HEK293 (cell line): ENCODE results near the gene KRT24.

ENCODE experiments used
- CTCF ChIA-PET: fragments of 350-600 bp; formaldehyde crosslinking; extraction: SDS; loops from one replicate; lab custom pipeline; 2021; ENCODE audit warnings: antibody characterized with exemption; lab: Yijun Ruan, JAX
- POLR2A ChIA-PET: fragments of 300-600 bp; formaldehyde crosslinking; extraction: SDS; loops from one replicate; lab custom pipeline; 2020; ENCODE audit warnings: antibody characterized with exemption, inconsistent platforms; lab: Yijun Ruan, JAX
- H3K27ac ChIP-seq: fragments of 200-500 bp; sonication (Bioruptor generic); 2 replicates; pipeline ENCODE4 v1.5.1; 2014; ENCODE audit warnings: low read depth, low read length, control low read depth, inconsistent platforms; ENCODE audit errors: extremely low read depth
- H3K36me3 ChIP-seq, 2 experiments: fragments of 200-500 bp in 1 of 2; sonication (Bioruptor generic) in 1 of 2; 1 replicate in 1 of 2; 2 replicates in 1 of 2; pipeline ENCODE4 v1.5.1; 2014 to 2017; ENCODE audit warnings: inconsistent platforms in 2 of 2, low read length in 2 of 2; ENCODE audit not compliant: control insufficient read depth in 2 of 2, insufficient read depth in 1 of 2
- H3K4me1 ChIP-seq: fragments of 200-500 bp; sonication (Bioruptor generic); 2 replicates; pipeline ENCODE4 v1.5.1; 2014; ENCODE audit warnings: mild to moderate bottlenecking, low read length, inconsistent platforms; ENCODE audit not compliant: control insufficient read depth, insufficient read depth
- H3K4me3 ChIP-seq: 2 replicates; pipeline ENCODE4 v1.5.1; 2011; ENCODE audit warnings: low read depth, mild to moderate bottlenecking, control low read depth, low read length, moderate library complexity
- H3K9me3 ChIP-seq: fragments of 200-500 bp; sonication (Bioruptor generic); 2 replicates; pipeline ENCODE4 v1.5.1; 2014; ENCODE audit warnings: low read depth, low read length, inconsistent platforms; ENCODE audit not compliant: control insufficient read depth, insufficient read depth
- SCRT2 ChIP-seq: fragments of 450-650 bp; formaldehyde crosslinking; IDR thresholded peaks from 2 replicates; pipeline ENCODE4 v1.5.1; 2016; ENCODE audit warnings: missing biosample characterization, missing genetic modification characterization
- SP2 ChIP-seq: fragments of 450-650 bp; formaldehyde crosslinking; IDR thresholded peaks from 2 replicates; pipeline ENCODE4 v1.5.1; 2016; ENCODE audit warnings: missing biosample characterization, missing genetic modification characterization
- WT1 ChIP-seq: fragments of 450-650 bp; formaldehyde crosslinking; IDR thresholded peaks from 2 replicates; pipeline ENCODE4 v1.5.1; 2016; ENCODE audit warnings: missing biosample characterization, missing genetic modification characterization
- ZBTB20 ChIP-seq: fragments of 450-650 bp; formaldehyde crosslinking; IDR thresholded peaks from 2 replicates; pipeline ENCODE4 v1.5.1; 2016; ENCODE audit warnings: missing biosample characterization, missing genetic modification characterization
- ZNF138 ChIP-seq: fragments of 450-650 bp; formaldehyde crosslinking; IDR thresholded peaks from 2 replicates; pipeline ENCODE4 v1.5.1; 2016; ENCODE audit warnings: missing biosample characterization, missing genetic modification characterization, borderline replicate concordance
- ZNF169 ChIP-seq: fragments of 450-650 bp; formaldehyde crosslinking; IDR thresholded peaks from 2 replicates; pipeline ENCODE4 v1.5.1; 2016; ENCODE audit warnings: missing biosample characterization, missing genetic modification characterization
- ZNF239 ChIP-seq: fragments of 450-650 bp; formaldehyde crosslinking; IDR thresholded peaks from 2 replicates; pipeline ENCODE4 v1.5.1; 2016; ENCODE audit warnings: missing biosample characterization, missing genetic modification characterization
- ZNF24 ChIP-seq: fragments of 450-650 bp; formaldehyde crosslinking; IDR thresholded peaks from 2 replicates; pipeline ENCODE4 v1.5.1; 2016; ENCODE audit warnings: missing biosample characterization, missing genetic modification characterization
- ZNF37A ChIP-seq: fragments of 450-650 bp; IDR thresholded peaks from 2 replicates; pipeline ENCODE4 v1.5.1; 2018; ENCODE audit warnings: missing biosample characterization, missing genetic modification characterization
- ZNF548 ChIP-seq: fragments of 450-650 bp; formaldehyde crosslinking; IDR thresholded peaks from 2 replicates; pipeline ENCODE4 v1.5.1; 2016; ENCODE audit warnings: missing biosample characterization, missing genetic modification characterization
- ZNF555 ChIP-seq: fragments of 450-650 bp; formaldehyde crosslinking; conservative IDR thresholded peaks from 2 replicates; pipeline ENCODE4 v1.5.1; 2017; ENCODE audit warnings: missing biosample characterization, mild to moderate bottlenecking, missing genetic modification characterization, inconsistent platforms
- ZNF561 ChIP-seq: fragments of 450-650 bp; IDR thresholded peaks from 2 replicates; pipeline ENCODE4 v1.5.1; 2018; ENCODE audit warnings: missing biosample characterization, missing genetic modification characterization, borderline replicate concordance
- ZNF621 ChIP-seq: fragments of 450-650 bp; formaldehyde crosslinking; IDR thresholded peaks from 2 replicates; pipeline ENCODE4 v1.5.1; 2017; ENCODE audit warnings: missing biosample characterization, missing genetic modification characterization
- ZNF629 ChIP-seq: fragments of 450-650 bp; formaldehyde crosslinking; IDR thresholded peaks from 2 replicates; pipeline ENCODE4 v1.5.1; 2017; ENCODE audit warnings: missing biosample characterization, missing genetic modification characterization
- ZNF768 ChIP-seq: fragments of 450-650 bp; formaldehyde crosslinking; IDR thresholded peaks from 2 replicates; pipeline ENCODE4 v1.5.1; 2018; ENCODE audit warnings: missing biosample characterization, mild to moderate bottlenecking, missing genetic modification characterization
- TF ChIP-seq, protein P1 (sequence below): fragments of 450-650 bp; formaldehyde crosslinking; optimal IDR thresholded peaks from 2 replicates; pipeline ENCODE3; 2016; ENCODE audit warnings: missing biosample characterization, mild to moderate bottlenecking, missing genetic modification characterization
- TF ChIP-seq, protein P2 (sequence below): fragments of 450-650 bp; formaldehyde crosslinking; IDR thresholded peaks from 2 replicates; pipeline ENCODE4 v1.5.1; 2016; ENCODE audit warnings: missing biosample characterization, missing genetic modification characterization
- TF ChIP-seq, protein P3 (sequence below): fragments of 450-650 bp; formaldehyde crosslinking; IDR thresholded peaks from 2 replicates; pipeline ENCODE4 v1.5.1; 2016; ENCODE audit warnings: missing biosample characterization, missing genetic modification characterization
- TF ChIP-seq, protein P4 (sequence below): fragments of 450-650 bp; formaldehyde crosslinking; IDR thresholded peaks from 2 replicates; pipeline ENCODE4 v1.5.1; 2016; ENCODE audit warnings: missing biosample characterization, missing genetic modification characterization
- TF ChIP-seq, protein P5 (sequence below): fragments of 450-650 bp; formaldehyde crosslinking; IDR thresholded peaks from 2 replicates; pipeline ENCODE4 v1.5.1; 2017; ENCODE audit warnings: missing biosample characterization, missing genetic modification characterization
- TF ChIP-seq, protein P6 (sequence below): fragments of 450-650 bp; formaldehyde crosslinking; IDR thresholded peaks from 2 replicates; pipeline ENCODE4 v1.5.1; 2017; ENCODE audit warnings: missing biosample characterization, missing genetic modification characterization
- TF ChIP-seq, protein P7 (sequence below): fragments of 450-650 bp; formaldehyde crosslinking; IDR thresholded peaks from 2 replicates; pipeline ENCODE4 v1.5.1; 2016; ENCODE audit warnings: missing biosample characterization, missing genetic modification characterization

KRT24 gene

DNA sequence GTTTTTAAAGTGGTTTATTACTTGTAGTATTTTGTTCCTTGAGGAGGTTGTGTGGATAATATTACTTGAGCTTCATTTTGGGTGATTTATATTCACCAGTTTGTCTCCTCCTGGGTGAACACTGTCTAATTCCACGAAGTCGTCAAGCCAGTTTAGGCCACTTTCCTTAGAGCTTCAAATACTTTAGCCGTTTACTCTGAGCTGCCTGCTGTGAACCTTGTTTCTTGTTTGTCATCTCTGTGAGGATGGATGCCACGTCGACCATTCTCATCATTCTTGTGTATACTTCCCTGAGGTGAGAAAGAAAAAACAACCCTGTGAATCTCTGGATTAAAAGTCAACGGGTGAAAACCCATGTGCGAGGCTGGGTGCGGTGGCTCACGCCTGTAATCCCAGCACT, 9.0 kb downstream of the KRT24 start:
- TF ChIP-seq, protein P1, sequence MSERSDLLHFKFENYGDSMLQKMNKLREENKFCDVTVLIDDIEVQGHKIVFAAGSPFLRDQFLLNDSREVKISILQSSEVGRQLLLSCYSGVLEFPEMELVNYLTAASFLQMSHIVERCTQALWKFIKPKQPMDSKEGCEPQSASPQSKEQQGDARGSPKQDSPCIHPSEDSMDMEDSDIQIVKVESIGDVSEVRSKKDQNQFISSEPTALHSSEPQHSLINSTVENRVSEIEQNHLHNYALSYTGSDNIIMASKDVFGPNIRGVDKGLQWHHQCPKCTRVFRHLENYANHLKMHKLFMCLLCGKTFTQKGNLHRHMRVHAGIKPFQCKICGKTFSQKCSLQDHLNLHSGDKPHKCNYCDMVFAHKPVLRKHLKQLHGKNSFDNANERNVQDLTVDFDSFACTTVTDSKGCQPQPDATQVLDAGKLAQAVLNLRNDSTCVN: no peak
- TF ChIP-seq ZNF548 (no peak), WT1 (tag by site-specific recombination) (no peak), ZNF138 (no peak), ZNF621 (no peak), ZNF768 (tag by site-specific recombination) (no peak), ZNF169 (tag by site-specific recombination) (no peak)
- TF ChIP-seq, protein P2, sequence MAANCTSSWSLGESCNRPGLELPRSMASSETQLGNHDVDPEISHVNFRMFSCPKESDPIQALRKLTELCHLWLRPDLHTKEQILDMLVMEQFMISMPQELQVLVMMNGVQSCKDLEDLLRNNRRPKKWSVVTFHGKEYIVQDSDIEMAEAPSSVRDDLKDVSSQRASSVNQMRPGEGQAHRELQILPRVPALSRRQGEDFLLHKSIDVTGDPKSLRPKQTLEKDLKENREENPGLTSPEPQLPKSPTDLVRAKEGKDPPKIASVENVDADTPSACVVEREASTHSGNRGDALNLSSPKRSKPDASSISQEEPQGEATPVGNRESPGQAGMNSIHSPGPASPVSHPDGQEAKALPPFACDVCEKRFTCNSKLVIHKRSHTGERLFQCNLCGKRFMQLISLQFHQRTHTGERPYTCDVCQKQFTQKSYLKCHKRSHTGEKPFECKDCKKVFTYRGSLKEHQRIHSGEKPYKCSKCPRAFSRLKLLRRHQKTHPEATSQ: no peak
- TF ChIP-seq, all 188 proteins: peak for 0
- no peak overlapping the region for H3K27ac ChIP-seq
- H3K9me3 ChIP-seq: no peaks in the 10 kb centered on the region
- no peaks in the 10 kb centered on the region for H3K36me3 ChIP-seq
- ChIA-PET POLR2A (interaction anchor here (1.1 kb wide), 1 partner anchor 445 kb away, joined by 3 read pairs; no protein-coding TSS in a partner anchor), CTCF (interaction anchor here (0.7 kb wide), 1 partner anchor 97 kb away, joined by 3 read pairs; no protein-coding TSS in a partner anchor)
- H3K4me3 ChIP-seq: no peak overlapping the region
- no peaks in the 10 kb centered on the region for H3K4me1 ChIP-seq

DNA sequence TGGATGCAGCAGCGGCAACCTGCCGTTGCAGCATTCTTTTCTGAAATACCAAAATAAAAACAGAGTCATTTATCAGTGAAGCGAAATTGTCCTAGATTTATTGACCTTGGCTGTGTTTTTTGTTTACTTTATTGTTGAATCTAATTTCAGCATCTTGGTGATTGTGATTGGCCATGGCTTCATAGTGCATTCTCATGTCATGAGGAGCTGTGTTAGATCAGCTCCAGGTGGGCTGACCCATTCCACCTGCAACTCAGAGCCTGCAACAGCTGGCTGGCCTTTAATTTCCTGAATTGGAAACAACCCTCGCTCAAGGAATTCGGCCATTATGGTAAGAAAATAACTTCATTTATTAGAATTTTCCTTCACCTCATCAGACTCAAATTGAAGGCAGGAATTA, 16.4 kb downstream of the KRT24 start:
- no peaks in the 10 kb centered on the region for H3K36me3 ChIP-seq
- POLR2A ChIA-PET: no interaction called here
- CTCF ChIA-PET: interaction anchor here (0.7 kb wide), 1 partner anchor 1534 kb away, joined by 4 read pairs; no protein-coding TSS in a partner anchor
- TF ChIP-seq ZNF239 (no peak), ZBTB20 (tag by site-specific recombination) (no peak), ZNF629 (no peak), SP2 (tag by site-specific recombination) (no peak), ZNF37A (no peak), SCRT2 (no peak), ZNF555 (no peak), ZNF24 (no peak), ZNF561 (tag by site-specific recombination) (no peak)
- TF ChIP-seq, protein P3, sequence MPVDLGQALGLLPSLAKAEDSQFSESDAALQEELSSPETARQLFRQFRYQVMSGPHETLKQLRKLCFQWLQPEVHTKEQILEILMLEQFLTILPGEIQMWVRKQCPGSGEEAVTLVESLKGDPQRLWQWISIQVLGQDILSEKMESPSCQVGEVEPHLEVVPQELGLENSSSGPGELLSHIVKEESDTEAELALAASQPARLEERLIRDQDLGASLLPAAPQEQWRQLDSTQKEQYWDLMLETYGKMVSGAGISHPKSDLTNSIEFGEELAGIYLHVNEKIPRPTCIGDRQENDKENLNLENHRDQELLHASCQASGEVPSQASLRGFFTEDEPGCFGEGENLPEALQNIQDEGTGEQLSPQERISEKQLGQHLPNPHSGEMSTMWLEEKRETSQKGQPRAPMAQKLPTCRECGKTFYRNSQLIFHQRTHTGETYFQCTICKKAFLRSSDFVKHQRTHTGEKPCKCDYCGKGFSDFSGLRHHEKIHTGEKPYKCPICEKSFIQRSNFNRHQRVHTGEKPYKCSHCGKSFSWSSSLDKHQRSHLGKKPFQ (tag by site-specific recombination): no peak
- TF ChIP-seq, protein P4, sequence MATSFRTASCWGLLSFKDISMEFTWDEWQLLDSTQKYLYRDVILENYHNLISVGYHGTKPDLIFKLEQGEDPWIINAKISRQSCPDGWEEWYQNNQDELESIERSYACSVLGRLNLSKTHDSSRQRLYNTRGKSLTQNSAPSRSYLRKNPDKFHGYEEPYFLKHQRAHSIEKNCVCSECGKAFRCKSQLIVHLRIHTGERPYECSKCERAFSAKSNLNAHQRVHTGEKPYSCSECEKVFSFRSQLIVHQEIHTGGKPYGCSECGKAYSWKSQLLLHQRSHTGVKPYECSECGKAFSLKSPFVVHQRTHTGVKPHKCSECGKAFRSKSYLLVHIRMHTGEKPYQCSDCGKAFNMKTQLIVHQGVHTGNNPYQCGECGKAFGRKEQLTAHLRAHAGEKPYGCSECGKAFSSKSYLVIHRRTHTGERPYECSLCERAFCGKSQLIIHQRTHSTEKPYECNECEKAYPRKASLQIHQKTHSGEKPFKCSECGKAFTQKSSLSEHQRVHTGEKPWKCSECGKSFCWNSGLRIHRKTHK: no peak
- TF ChIP-seq, protein P5, sequence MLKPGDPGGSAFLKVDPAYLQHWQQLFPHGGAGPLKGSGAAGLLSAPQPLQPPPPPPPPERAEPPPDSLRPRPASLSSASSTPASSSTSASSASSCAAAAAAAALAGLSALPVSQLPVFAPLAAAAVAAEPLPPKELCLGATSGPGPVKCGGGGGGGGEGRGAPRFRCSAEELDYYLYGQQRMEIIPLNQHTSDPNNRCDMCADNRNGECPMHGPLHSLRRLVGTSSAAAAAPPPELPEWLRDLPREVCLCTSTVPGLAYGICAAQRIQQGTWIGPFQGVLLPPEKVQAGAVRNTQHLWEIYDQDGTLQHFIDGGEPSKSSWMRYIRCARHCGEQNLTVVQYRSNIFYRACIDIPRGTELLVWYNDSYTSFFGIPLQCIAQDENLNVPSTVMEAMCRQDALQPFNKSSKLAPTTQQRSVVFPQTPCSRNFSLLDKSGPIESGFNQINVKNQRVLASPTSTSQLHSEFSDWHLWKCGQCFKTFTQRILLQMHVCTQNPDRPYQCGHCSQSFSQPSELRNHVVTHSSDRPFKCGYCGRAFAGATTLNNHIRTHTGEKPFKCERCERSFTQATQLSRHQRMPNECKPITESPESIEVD (tag by site-specific recombination): no peak
- TF ChIP-seq, protein P6, sequence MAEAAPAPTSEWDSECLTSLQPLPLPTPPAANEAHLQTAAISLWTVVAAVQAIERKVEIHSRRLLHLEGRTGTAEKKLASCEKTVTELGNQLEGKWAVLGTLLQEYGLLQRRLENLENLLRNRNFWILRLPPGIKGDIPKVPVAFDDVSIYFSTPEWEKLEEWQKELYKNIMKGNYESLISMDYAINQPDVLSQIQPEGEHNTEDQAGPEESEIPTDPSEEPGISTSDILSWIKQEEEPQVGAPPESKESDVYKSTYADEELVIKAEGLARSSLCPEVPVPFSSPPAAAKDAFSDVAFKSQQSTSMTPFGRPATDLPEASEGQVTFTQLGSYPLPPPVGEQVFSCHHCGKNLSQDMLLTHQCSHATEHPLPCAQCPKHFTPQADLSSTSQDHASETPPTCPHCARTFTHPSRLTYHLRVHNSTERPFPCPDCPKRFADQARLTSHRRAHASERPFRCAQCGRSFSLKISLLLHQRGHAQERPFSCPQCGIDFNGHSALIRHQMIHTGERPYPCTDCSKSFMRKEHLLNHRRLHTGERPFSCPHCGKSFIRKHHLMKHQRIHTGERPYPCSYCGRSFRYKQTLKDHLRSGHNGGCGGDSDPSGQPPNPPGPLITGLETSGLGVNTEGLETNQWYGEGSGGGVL (tag by site-specific recombination): no peak
- TF ChIP-seq, protein P7, sequence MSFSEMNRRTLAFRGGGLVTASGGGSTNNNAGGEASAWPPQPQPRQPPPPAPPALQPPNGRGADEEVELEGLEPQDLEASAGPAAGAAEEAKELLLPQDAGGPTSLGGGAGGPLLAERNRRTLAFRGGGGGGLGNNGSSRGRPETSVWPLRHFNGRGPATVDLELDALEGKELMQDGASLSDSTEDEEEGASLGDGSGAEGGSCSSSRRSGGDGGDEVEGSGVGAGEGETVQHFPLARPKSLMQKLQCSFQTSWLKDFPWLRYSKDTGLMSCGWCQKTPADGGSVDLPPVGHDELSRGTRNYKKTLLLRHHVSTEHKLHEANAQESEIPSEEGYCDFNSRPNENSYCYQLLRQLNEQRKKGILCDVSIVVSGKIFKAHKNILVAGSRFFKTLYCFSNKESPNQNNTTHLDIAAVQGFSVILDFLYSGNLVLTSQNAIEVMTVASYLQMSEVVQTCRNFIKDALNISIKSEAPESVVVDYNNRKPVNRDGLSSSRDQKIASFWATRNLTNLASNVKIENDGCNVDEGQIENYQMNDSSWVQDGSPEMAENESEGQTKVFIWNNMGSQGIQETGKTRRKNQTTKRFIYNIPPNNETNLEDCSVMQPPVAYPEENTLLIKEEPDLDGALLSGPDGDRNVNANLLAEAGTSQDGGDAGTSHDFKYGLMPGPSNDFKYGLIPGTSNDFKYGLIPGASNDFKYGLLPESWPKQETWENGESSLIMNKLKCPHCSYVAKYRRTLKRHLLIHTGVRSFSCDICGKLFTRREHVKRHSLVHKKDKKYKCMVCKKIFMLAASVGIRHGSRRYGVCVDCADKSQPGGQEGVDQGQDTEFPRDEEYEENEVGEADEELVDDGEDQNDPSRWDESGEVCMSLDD (tag by site-specific recombination): no peak
- no peaks in the 10 kb centered on the region for H3K9me3 ChIP-seq
- H3K27ac ChIP-seq: no peak overlapping the region
- no peak overlapping the region for H3K4me3 ChIP-seq
- 0 out of 2 replicates have a peak, but pooled peaks cover 2% of the 10 kb centered on the region for H3K4me1 ChIP-seq
